GM18507 (cell line): Measurements from ENCODE around the gene YIF1A.
A peak's percentile ranks its signal among the peaks of the same experiment; 100 is the strongest.

Experiments
- DNase-seq: peaks from one replicate; pipeline ENCODE4 v3.0.0; 2011; ENCODE audit warnings: low read depth; ENCODE audit not compliant: insufficient read length; ENCODE audit errors: extremely low spot score
- FAIRE-seq: peaks from 2 replicates; lab custom pipeline; 2011; peaks lifted over from hg19 to GRCh38; lab: Jason Lieb, UNC

The YIF1A gene

GRCh38 chr11:66290330-66290621 is 1.3 kb upstream of the YIF1A start:
- FAIRE-seq (no peak), DNase-seq (no peak)

GRCh38 chr11:66289548-66290329 is 796 bp upstream of the YIF1A start:
- FAIRE-seq (no peak), DNase-seq (peak; percentile 73)

GRCh38 chr11:66287889-66288670 is 863 bp downstream of the YIF1A start:
- FAIRE-seq (peak; percentile 12), DNase-seq (no peak)

GRCh38 chr11:66287211-66287888 is 1.6 kb downstream of the YIF1A start:
- no peak for FAIRE-seq
- no peak for DNase-seq

- FAIRE-seq = no peak
- no peak for DNase-seq
Measured at GRCh38 chr11:66286699-66287098, 2.2 kb downstream of the YIF1A start.

GRCh38 chr11:66285250-66285947 is 3.5 kb downstream of the YIF1A start:
- no peak for FAIRE-seq
- DNase-seq = no peak

GRCh38 chr11:66284526-66285078 is 4.3 kb downstream of the YIF1A start:
- FAIRE-seq = no peak
- DNase-seq = no peak

GRCh38 chr11:66283461-66284105 is 5.4 kb downstream of the YIF1A start:
- no peak for FAIRE-seq

GRCh38 chr11:66282468-66283455 is 6.2 kb downstream of the YIF1A start:
- FAIRE-seq (peak; percentile 94), DNase-seq (peak; percentile 94)

More at GRCh38 chr11:66283461-66284105, 5.4 kb downstream of the YIF1A start:
- DNase-seq = no peak

- no peak for FAIRE-seq
- no peak for DNase-seq
Measured at GRCh38 chr11:66281776-66282467, 7.0 kb downstream of the YIF1A start.

GRCh38 chr11:66281001-66281400 is 7.9 kb downstream of the YIF1A start:
- no peak for DNase-seq
- no peak for FAIRE-seq

GRCh38 chr11:66280428-66280827 is 8.5 kb downstream of the YIF1A start:
- DNase-seq = no peak
- FAIRE-seq = no peak

GRCh38 chr11:66279092-66279734 is 9.7 kb downstream of the YIF1A start:
- DNase-seq (no peak), FAIRE-seq (no peak)

- FAIRE-seq (no peak), DNase-seq (no peak)
Measured at GRCh38 chr11:66278363-66279091, 10.4 kb downstream of the YIF1A start.

GRCh38 chr11:66277471-66278362 is 11.2 kb downstream of the YIF1A start, which contains the start of gene CNIH2:
CNIH2 (plus strand) TSS chr11:66278175; CDS start chr11:66278457, 282 bp downstream.
- DNase-seq (no peak), FAIRE-seq (no peak)
